PFSK-1 (cell line): ENCODE measurements around the gene NBL1.

Source experiments
- POLR2AphosphoS5 ChIP-seq: IDR thresholded peaks from 2 replicates; pipeline ENCODE4 v1.6.1; 2012; ENCODE audit warnings: low read depth, mild to moderate bottlenecking, control low read depth, low read length, moderate library complexity
- REST ChIP-seq, 2 experiments: IDR thresholded peaks; 2 replicates each; pipeline versions ENCODE4 v1.6.1 to v1.8.0; 2011 to 2012; ENCODE audit warnings: low read depth in 2 of 2, low read length in 2 of 2, control low read depth in 1 of 2, inconsistent platforms in 1 of 2, mild to moderate bottlenecking in 1 of 2, moderate library complexity in 1 of 2; ENCODE audit not compliant: insufficient read depth in 1 of 2
- SIN3A ChIP-seq: IDR thresholded peaks from 2 replicates; pipeline ENCODE4 v1.6.1; 2012; ENCODE audit warnings: mild to moderate bottlenecking, low read length, moderate library complexity, borderline replicate concordance; ENCODE audit not compliant: insufficient read depth
- TAF1 ChIP-seq: IDR thresholded peaks from 2 replicates; pipeline ENCODE4 v1.6.1; 2012; ENCODE audit warnings: low read length, control low read depth, borderline replicate concordance; ENCODE audit not compliant: insufficient read depth

GRCh38 chr1:19636065-19636464 lies 8.0 kb upstream of the NBL1 start:
- TF ChIP-seq POLR2AphosphoS5 (no peak), TAF1 (no peak), REST (IDR thresholded peaks at IDR 0.05; ENCODE audit: insufficient read depth in 1 of 2, low read depth in 2 of 2, low read length in 2 of 2) (no peak), SIN3A (no peak)
